ENCODE results near the gene MYH6.

DNA sequence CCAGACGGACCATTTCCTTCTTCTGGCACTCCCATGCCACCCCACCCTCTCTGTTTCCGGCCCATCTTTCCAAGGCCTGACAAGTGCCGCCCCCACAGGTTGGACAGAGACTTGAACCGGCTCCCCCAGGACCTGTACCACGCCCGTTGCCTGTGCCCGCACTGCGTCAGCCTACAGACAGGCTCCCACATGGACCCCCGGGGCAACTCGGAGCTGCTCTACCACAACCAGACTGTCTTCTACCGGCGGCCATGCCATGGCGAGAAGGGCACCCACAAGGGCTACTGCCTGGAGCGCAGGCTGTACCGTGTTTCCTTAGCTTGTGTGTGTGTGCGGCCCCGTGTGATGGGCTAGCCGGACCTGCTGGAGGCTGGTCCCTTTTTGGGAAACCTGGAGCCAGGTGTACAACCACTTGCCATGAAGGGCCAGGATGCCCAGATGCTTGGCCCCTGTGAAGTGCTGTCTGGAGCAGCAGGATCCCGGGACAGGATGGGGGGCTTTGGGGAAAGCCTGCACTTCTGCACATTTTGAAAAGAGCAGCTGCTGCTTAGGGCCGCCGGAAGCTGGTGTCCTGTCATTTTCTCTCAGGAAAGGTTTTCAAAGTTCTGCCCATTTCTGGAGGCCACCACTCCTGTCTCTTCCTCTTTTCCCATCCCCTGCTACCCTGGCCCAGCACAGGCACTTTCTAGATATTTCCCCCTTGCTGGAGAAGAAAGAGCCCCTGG is 32.4 kb downstream of the MYH6 start:
- TF ChIP-seq, protein P1, sequence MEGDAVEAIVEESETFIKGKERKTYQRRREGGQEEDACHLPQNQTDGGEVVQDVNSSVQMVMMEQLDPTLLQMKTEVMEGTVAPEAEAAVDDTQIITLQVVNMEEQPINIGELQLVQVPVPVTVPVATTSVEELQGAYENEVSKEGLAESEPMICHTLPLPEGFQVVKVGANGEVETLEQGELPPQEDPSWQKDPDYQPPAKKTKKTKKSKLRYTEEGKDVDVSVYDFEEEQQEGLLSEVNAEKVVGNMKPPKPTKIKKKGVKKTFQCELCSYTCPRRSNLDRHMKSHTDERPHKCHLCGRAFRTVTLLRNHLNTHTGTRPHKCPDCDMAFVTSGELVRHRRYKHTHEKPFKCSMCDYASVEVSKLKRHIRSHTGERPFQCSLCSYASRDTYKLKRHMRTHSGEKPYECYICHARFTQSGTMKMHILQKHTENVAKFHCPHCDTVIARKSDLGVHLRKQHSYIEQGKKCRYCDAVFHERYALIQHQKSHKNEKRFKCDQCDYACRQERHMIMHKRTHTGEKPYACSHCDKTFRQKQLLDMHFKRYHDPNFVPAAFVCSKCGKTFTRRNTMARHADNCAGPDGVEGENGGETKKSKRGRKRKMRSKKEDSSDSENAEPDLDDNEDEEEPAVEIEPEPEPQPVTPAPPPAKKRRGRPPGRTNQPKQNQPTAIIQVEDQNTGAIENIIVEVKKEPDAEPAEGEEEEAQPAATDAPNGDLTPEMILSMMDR (IDR thresholded peaks at IDR 0.05; ENCODE audit: low read depth, low read length, missing input control): no peak
- no peak for TF ChIP-seq RAD21 (IDR thresholded peaks at IDR 0.05)
- TF ChIP-seq HNF4G (IDR thresholded peaks at IDR 0.05): no peak
- TF ChIP-seq, protein P2, sequence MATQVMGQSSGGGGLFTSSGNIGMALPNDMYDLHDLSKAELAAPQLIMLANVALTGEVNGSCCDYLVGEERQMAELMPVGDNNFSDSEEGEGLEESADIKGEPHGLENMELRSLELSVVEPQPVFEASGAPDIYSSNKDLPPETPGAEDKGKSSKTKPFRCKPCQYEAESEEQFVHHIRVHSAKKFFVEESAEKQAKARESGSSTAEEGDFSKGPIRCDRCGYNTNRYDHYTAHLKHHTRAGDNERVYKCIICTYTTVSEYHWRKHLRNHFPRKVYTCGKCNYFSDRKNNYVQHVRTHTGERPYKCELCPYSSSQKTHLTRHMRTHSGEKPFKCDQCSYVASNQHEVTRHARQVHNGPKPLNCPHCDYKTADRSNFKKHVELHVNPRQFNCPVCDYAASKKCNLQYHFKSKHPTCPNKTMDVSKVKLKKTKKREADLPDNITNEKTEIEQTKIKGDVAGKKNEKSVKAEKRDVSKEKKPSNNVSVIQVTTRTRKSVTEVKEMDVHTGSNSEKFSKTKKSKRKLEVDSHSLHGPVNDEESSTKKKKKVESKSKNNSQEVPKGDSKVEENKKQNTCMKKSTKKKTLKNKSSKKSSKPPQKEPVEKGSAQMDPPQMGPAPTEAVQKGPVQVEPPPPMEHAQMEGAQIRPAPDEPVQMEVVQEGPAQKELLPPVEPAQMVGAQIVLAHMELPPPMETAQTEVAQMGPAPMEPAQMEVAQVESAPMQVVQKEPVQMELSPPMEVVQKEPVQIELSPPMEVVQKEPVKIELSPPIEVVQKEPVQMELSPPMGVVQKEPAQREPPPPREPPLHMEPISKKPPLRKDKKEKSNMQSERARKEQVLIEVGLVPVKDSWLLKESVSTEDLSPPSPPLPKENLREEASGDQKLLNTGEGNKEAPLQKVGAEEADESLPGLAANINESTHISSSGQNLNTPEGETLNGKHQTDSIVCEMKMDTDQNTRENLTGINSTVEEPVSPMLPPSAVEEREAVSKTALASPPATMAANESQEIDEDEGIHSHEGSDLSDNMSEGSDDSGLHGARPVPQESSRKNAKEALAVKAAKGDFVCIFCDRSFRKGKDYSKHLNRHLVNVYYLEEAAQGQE (IDR thresholded peaks at IDR 0.05): no peak
- TF ChIP-seq, protein P3, sequence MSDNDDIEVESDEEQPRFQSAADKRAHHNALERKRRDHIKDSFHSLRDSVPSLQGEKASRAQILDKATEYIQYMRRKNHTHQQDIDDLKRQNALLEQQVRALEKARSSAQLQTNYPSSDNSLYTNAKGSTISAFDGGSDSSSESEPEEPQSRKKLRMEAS (IDR thresholded peaks at IDR 0.05): no peak
- no peak for TF ChIP-seq FOXA1 (IDR thresholded peaks at IDR 0.05)
- TF ChIP-seq TAF1 (conservative IDR thresholded peaks at IDR 0.05): no peak
- no peak for TF ChIP-seq HNF4A (conservative IDR thresholded peaks at IDR 0.05)
- TF ChIP-seq YY1 (IDR thresholded peaks at IDR 0.05): no peak
- TF ChIP-seq NR2F2 (IDR thresholded peaks at IDR 0.05): no peak
- TF ChIP-seq, protein P4, sequence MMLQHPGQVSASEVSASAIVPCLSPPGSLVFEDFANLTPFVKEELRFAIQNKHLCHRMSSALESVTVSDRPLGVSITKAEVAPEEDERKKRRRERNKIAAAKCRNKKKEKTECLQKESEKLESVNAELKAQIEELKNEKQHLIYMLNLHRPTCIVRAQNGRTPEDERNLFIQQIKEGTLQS (IDR thresholded peaks at IDR 0.05): no peak
- no peak for TF ChIP-seq EGR1 (IDR thresholded peaks at IDR 0.05; ENCODE audit: low read depth in 2 of 2)

Data from liver (tissue), 3 donors.